HG02623 (cell line): ENCODE results near the gene RASAL2.
A peak's percentile ranks its signal among the peaks of the same experiment; 100 is the strongest.

Experiments
- ATAC-seq: cut with Tn5 transposase; IDR thresholded peaks from one replicate; pipeline ENCODE4 v1.9.1; 2021; ENCODE audit warnings: moderate library complexity; ENCODE audit not compliant: unreplicated experiment

The RASAL2 gene

DNA sequence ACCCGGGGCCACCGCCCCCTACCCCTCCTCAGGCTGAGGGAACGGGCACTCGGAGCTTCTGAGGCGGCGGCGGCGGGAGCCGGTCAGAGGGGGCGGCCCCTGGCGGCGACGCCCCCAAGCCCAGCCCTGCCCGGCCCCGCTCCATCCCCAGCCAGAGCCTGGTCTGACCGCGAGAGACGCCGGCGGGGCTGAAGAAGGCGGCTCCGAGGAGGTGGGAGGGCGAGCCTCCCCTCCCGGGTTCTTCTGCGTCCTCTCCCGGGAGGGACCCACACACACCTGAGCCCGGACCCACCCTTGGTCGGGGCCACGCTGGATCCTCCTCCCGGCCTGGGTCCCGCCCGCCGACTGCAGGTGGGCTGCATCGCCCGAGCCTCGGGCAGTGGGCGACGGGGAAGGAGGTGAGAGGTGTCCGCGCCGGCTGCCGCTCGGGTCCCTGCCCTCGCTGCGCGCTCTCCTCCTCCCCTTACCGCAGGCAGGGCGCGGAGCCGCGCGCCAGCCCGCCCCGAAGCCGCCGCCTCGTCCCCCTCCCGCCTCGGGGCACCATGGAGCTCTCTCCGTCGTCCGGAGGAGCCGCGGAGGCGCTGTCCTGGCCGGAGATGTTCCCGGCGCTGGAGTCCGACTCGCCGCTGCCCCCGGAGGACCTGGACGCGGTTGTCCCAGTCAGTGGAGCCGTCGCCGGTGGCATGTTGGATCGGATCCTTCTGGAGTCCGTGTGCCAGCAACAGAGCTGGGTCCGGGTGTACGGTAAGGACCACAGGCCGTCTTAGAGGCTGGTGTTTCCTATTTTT, at the start of gene RASAL2:
Gene RASAL2, plus strand, starts transcription at position 154 of the 788 bp plus-strand sequence. Its CDS starts 389 bp downstream, at position 543.
- peak; percentile 44 for ATAC-seq

DNA sequence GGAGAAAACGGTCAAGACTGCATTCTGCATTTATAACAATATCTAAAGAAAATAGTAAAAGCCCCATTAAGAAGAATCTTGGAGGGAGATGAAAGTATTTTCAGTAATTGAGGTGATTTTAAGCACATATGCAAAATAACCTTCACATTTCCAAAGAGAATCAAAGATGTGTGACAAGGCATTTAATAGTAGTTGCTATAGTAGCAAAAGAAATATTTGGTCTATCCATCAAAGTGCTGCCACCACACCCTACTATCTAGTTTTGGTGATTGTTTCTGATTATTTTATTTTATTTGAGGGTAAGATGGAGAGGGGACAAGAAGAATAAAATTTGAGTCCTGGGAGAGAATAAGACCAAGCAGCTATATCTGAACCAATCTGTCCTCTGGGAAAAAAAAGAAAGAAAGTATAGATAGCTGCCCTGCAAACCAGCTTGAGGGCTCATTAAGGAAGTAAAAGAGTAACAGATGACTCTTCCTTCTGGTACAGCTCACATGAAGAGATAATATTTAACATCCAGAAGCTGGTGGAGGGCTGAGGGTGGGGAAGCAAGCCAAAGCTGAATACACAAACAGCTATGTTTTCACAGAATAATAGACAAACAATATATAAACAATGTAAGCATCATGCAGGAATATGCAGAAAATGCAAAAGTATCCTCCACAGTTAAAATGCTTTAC, 47.2 kb upstream of the RASAL2 start:
- no peak for ATAC-seq

DNA sequence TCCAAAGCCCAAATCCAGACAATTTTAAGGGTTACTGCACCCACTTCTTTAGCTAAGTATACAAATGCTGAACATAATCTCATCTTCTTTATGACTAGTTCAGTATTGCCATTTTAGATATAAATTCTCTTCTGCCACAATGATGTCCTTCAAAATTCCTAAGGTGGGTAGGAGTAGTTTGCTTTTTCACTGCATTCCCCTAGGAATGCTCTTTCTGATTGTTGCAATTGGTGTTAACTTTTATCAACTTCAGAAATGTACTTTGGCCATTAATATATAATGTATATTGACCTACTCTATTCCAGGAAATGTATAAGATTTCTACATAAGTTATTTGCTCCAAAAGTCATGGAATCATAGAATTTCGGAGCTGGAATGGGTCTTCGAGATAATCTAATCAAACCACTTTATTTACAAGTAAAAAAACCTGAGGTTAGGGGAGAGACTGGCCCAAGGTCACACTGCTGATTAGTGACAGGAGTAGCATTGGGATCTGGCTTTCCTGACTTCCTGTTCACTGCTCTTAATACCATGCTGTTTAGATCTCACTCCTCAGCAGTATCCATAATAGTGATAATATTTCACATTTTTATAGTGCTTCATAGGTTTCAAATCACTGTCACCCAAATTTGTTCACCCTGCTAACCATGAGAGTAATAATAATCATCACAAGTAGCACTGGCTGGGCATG, 46.4 kb upstream of the RASAL2 start:
- no peak for ATAC-seq

DNA sequence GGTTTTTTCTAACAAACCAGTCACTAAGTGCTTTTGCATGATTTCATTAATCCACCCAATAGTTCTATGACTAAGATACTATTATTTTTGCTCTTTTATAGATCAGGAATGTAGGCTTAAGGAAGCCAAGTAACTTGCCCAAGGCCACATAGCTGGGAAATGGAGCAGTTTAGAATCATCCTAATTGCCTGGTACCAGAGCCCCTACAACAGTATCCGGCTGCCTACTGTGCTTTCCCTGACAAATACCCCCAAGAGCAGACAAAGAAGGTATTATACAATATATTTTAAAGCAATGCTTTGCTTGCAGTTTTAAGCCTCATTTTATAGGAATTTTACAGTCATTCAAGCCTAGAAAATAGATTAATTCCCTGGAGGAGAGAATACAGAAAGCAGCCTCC, 45.5 kb upstream of the RASAL2 start:
- no peak for ATAC-seq

DNA sequence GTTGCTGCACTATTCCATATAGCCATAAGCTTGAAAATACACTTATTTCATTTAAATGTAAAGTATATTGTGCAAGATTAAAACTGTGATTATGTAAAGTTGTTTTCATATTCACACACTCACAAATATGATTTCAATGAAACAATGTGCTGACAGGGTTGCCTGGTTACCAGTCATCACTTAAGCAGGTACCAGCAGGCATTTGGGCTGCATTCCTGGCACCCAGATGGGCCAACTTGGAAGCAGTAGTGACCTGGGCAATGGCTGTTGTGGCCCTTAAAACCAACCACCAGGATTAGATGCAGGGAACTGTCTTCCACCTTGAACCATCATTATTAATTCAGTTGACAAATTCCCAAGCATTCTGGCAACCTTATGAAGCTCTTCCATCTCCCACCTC, 45.0 kb upstream of the RASAL2 start:
- ATAC-seq, result no peak

DNA sequence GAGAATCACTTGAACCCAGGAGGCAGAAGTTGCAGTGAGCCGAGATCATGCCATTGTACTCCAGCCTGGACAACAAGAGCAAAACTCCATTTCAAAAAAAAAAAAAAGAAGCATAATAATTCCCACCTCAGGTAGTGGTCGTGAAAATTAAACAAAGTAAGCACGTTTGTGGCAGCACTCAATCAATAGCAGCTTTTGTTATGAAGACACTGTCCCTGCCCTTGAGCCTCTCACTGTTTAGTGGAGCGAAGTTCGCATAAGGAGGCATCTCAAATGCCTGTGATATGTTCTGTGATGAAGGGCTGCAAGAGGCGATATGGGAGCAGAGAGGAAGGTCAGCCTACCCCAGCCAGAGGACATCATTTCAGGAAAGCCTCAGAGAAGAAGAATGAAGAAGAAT, 43.8 kb upstream of the RASAL2 start:
- no peak for ATAC-seq

DNA sequence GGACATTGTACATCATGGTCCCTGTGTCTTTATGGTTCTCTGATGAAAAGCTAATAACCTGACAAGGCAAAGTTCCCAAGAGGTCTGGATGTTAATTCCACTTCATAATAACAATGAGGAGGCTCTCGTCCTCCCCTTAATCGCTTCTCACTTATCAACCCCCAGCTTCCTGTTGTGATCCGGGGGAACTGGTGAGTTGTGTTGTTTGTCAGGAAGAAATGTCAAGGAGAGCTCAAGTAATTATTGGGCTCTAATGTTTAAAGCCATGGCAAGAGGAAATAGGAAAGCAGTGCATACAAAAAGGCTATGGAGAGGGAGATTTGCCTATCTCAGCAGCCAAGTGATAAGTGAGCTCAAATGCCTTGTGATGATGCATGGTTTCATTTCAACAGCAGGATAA, 42.8 kb upstream of the RASAL2 start:
- no peak for ATAC-seq

DNA sequence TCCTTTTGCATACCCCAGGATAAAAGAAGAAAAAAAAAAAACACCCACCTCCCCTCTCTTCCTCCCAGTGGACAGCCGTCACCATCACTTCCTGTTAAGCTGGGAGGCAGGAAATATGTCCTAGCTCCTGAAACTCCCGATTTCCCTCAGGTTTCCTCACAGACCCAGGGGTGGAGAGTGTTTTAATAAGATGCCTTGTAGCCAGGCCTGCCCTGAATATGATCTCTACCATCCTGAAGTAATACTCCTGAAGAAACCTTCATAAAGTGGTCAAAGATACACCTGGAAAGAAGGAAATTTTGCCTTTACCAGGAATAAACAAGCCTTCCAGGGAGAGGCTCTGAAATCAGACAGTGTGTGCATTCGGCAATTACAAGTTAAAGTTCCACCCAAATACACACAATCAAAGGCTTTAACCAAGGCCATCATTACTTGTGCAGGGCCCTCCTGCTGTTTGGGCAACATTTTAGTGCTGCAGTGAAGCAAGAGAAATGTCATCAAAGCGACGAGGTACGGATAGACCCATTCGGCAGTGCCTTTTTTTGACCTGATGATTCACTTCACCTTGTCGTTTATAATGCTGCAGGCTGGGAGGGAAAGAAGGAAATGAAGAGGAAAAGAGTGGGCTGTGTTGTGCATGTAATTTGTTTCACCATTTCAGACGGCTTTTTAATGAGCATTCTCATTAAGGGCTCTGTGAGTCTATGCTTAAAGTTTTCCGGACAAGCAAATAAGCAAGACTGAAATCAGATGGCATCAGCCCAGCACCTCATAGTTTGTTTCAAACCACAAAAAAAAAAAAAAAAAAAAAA, 41.0 kb upstream of the RASAL2 start:
- no peak for ATAC-seq

DNA sequence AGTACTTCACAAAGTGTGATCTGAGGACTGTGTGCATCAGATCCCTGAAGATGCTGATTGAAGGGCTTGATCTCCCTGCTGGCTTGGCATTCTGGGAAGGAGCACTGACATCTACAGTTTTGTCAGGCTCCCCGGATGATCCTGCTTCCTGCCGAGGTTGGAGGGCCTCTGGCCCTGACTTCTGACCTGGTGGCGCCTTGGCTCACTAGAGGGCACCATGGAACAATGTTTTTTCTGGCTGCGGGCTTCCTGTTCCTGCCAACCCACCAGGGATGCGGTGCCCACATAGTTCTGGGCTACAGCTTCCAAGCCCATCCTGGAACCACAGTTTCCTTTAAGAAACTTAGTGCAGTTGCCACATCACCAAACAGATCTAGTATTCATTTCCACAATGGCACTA, 38.8 kb upstream of the RASAL2 start:
- ATAC-seq, result no peak

DNA sequence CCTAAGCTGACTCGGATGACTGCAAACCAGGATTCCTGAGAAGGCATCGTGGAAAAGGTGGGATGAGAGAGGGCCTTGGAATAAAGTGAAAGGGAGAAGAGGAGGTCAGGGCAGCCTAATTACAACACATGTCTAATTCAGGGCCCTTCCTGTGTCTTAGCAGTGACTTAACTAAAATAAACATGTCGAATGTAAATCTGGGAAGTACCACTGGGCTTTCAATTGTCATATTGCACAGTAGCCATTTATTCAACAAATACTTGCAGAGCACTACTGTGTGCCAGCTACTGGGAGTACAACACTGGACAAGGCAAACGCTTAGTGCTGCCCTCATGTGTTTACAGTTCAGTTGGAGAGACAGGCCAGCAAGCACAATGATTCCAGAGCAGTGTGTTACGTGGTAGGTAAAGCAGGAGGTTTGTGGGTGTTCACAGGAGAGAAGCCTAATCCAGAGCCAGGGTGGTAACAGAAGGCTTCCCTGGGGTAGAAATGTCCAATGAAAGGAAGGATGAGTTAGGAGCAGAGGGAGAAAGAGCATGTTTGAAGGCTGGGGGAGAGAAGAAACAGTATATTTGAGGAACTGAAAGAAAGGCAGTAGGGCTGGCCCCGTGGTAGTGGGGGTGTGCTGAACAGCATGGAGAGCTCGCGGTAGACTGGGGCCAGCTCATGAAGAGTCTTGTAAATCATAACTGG, 38.0 kb upstream of the RASAL2 start:
- ATAC-seq, result peak; percentile 91

DNA sequence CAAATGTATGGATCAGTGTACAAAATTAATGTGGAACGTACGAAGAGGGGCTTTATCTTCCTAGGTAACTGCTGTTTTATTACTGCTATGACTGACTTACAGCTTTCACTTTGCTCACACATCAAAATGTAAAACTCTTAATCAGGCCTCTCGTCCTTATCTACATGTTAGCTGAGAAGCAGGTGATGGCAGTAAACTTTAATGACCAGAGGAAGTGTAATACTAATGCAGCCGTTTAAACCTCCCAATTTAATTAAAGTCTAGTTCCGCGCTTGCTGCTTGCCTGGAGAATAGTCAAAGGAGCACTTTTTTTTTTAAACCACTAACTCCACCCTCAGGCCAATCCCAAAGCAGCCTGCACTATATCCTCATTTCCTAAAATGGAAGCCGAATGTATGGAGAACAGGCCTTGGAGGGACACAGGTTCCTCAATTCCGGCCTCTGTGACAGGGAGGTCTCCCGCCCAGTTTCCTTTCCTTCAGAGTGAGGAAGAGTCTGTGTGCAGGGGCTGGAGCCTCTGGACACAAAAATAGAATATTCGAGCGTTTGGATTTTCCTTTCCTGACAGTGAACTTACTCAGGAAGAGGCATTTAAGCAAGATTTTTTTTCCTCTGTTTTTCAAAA, 36.7 kb upstream of the RASAL2 start:
- no peak for ATAC-seq

DNA sequence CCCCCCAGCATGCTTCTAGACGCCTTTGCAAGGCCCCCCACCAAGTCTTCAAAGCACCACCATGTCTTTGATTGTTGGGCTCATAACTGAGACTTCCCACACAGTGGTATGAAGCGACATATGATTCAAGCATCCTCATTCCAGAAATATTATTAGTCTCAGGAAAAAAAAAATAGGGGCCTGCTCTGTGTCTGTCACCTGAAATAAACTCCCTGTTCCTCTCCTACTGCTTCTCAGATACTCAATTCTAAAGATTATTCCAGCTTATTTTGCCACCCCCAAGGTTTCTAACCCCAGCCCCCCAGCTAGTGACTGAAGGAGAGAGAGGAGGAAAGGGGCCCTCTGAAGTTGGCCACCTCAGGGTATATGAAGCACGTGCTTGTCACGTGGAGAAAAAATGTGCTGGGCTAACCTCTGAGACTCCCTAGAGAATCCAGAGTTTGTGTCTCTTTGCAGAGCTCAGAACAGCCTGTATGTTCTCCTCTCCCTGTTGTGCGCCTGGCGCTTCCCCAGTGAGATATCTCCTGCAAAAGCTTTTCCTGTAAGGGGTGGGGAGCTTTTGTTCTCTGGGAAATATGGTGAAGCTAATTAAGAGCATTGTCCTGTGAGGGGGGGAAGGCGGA, 35.9 kb upstream of the RASAL2 start:
- ATAC-seq, result no peak

DNA sequence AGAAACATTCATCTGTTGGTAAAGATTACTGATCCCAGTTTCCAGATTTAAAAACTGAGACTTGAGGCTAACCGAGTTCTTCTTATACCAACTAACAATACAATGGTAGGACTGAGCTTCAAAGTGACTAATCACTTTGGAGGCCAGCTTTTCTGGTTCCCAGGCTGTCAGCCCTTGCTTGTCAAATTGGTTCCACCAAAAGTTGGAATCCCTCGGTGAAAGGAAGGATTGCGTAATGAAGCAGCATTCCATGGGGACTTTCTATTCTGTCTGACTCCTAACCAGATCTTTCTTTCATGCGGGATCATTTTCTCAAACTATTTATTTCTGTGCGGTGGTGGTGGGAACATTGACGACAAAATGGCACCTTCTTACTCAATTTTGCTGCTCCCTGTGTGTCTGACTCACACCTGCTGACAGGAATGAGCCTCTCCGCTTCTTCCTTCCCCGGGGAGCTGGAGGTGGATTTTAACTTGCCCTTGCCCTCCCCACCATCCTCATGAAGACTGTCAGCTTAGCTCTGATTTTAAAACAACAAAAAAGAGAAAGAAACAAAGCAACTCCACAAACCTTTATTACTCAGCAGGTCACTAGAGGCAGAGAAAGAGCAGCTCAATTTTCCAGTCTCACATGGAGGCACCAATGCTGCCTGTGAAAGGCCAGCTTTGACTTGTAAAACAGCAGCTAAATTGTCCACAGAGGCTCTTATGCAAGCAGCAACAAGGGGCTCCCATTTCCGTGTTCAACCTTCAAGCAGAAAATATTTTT, 32.9 kb upstream of the RASAL2 start:
- no peak for ATAC-seq

DNA sequence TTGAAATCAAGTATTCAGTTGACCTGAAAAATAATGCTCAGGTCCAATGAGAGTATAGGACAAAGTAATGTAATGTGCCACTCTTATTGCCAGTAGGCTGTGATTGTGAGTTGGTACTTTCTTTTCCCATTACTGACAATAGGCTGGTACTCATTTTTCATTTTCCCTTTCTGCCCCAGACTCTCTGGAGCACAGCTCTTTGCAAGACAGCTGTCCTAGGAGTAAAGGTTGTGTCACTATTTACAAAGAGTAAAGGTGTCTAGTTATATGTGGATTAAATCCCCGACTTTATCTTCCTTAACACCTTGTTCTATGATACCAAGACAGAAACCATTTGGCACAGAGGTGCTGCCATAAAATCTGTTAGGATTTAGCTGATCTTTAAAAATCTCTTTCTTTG, 32.3 kb upstream of the RASAL2 start:
- ATAC-seq, result no peak

DNA sequence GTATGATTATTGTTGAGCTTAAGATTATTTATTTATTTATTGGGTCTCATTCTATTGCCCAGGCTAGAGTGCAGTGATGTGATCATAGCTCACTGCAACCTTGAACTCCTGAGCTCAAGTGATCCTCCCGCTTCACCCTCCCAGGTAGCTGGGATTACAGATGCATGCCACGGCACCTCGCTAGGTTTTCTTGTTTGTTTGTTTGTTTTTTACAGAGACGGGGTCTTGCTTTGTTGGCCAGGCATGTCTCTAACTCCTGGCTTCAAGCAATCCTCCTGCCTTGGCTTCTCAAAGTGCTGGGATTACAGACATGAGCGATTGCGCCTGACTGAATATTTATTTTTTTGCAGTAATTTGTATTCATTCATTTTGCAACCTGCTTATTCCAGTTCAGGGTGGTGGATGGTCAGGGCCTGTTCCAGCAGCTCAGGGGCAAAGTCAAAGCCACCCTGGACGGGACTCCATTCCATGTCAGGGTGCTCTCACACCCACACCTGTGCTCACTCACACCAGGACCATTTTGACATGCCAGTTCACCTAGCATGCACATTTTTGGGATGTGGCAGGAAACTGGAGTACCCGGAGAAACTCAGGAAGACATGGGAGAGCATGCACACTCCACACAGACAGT, 29.6 kb upstream of the RASAL2 start:
- no peak for ATAC-seq

DNA sequence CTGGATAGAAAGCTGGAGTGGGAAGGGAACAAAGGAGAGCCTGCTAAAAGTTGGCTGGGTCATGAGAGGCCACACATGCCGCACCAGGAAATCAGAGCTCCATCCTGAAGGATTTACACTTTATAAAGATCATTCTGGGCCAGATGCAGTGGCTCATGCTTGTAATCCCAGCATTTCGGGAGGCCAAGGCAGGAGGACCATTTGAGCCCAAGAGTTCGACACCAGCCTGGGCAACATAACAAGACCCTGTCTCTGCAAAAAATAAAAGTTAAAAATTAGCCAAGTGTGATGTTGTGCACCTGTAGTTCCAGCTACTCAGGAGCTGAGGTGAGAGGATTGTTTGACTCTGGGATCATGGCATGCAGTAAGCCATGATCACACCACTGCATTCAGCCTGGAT, 28.7 kb upstream of the RASAL2 start:
- ATAC-seq, result no peak

DNA sequence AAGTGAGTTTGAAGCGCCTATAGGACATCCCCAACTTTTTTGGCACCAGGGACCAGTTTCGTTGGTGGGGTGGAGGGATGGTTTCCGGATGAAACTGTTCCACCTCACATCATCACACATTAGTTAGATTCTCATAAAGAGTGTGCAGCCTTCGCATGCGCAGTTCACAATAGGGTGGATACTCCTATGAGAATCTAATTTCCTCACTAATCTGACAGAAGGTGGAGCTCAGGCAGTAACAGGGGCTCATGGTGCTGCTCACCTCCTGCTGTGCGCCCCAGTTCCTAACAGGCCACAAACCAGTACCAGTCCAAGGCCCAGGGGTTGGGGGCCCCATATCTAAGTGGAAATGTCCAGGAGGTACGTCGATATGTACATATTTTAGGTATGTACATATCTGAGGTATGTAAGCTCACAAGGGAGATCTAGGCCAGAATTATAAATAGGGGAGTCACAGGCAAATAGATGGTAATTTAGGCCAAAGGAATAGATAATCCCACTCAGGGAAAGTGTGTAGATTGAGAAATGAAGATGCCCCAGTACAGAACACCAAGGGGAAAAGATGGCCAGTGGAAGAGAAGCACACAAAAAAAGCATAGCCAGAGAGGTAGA, 27.5 kb upstream of the RASAL2 start:
- ATAC-seq, result no peak
